Kidney (tissue), 14 donors: ENCODE measurements around the gene ZNF543. TPM values are rescaled to one million over a fixed set of nuclear protein-coding genes. Genes with fewer than 3 reads are reported as not detected.

Experiments used
- DNase-seq, 5 donors: peaks; one replicate each; pipeline ENCODE4 v3.0.0-alpha.2; 2013 to 2020
- FAIRE-seq: peaks from 2 replicates; lab custom pipeline; 2012; peaks lifted over from hg19 to GRCh38; lab: Jason Lieb, UNC
- H3K27ac ChIP-seq, 2 donors: one replicate each; pipeline ENCODE4 v1.7.0; 2013; ENCODE audit warnings: low read depth in 2 of 2, low read length in 2 of 2, inconsistent platforms in 1 of 2
- H3K27me3 ChIP-seq: one replicate; pipeline ENCODE4 v1.7.1; 2013; ENCODE audit warnings: low read length, inconsistent platforms; ENCODE audit not compliant: control insufficient read depth, insufficient read depth
- H3K36me3 ChIP-seq, 3 donors: one replicate each; pipeline versions ENCODE4 v1.7.0 to v1.7.1; 2013; ENCODE audit warnings: low read length in 3 of 3, control low read depth in 1 of 3, inconsistent platforms in 1 of 3; ENCODE audit not compliant: insufficient read depth in 3 of 3, control insufficient read depth in 2 of 3
- H3K4me1 ChIP-seq, 3 donors: one replicate each; pipeline versions ENCODE4 v1.7.0 to v1.7.1; 2013; ENCODE audit warnings: low read length in 3 of 3, inconsistent platforms in 1 of 3, low read depth in 1 of 3; ENCODE audit not compliant: control insufficient read depth in 2 of 3, insufficient read depth in 2 of 3
- H3K4me3 ChIP-seq, 3 donors: one replicate each; pipeline versions ENCODE4 v1.7.0 to v1.8.1; 2013; ENCODE audit warnings: low read length in 3 of 3, control low read depth in 1 of 3, inconsistent platforms in 1 of 3
- H3K9ac ChIP-seq, 3 donors: one replicate each; pipeline versions ENCODE4 v1.7.0 to v1.7.1; 2013; ENCODE audit warnings: low read length in 3 of 3, control low read depth in 1 of 3, inconsistent platforms in 1 of 3
- H3K9me3 ChIP-seq, 3 donors: one replicate each; pipeline versions ENCODE4 v1.7.0 to v1.7.1; 2013; ENCODE audit warnings: low read length in 3 of 3, control low read depth in 1 of 3, inconsistent platforms in 1 of 3; ENCODE audit not compliant: control insufficient read depth in 2 of 3, insufficient read depth in 1 of 3
- CTCF ChIP-seq: IDR thresholded peaks from 3 replicates; pipeline ENCODE4 v1.5.1; 2012; ENCODE audit warnings: mild to moderate bottlenecking, moderate library complexity, borderline replicate concordance; ENCODE audit not compliant: insufficient read depth; ENCODE audit errors: extremely low read depth
- intact Hi-C: fragments of 100-400 bp; cut with DNase I; formaldehyde crosslinking; loops from one replicate; pipeline ENCODE4 v1.11.1; 2022
- polyA plus RNA-seq: library from polyadenylated mRNA; stranded (reverse); fragments of 350-450 nt; fragmentation: Illumina TruSeq; extraction: RNeasy Lipid Tissue Mini Kit (QIAGEN cat#74804); gene quantifications from one replicate; pipeline ENCODE4 v1.2.3, GENCODE V29; 2014; ENCODE audit warnings: low read depth, low replicate concordance; ENCODE audit not compliant: insufficient read depth
- total RNA-seq: library from RNA; stranded (reverse); fragmentation: NEBNext Ultra II Directional; extraction: Animal tissue kit (Norgen Biotek cat#: 25700); gene quantifications from one replicate; pipeline ENCODE4 v1.2.1, GENCODE V29; 2021
- donor health status: control.
- donor health status: control.
- donor health status: control.
- donor health status: control.
- donor health status: control.
- donor health status: DM: yes; HTN: yes; CAD: no.
- donor health status: Normal renal cell carcinoma (clear cell type).

ZNF543 gene
- total and polyA plus RNA-seq, 2 donors from 2014 or later, result 1.3 to 10.2 TPM

GRCh38 chr19:57362997-57363687 lies 42.9 kb downstream of the ZNF543 start, which contains the start of the genes TRAPPC2B and ZNF547:
Gene TRAPPC2B, plus strand, starts transcription at chr19:57363551. Its CDS starts 1,283 bp downstream, at chr19:57364834.
Gene ZNF547, plus strand, starts transcription at chr19:57363551. Its CDS starts 5,005 bp downstream, at chr19:57368556.
- Histone ChIP-seq H3K27ac (peak within 1 kb of the TSS; percentile 83 to 92), H3K27me3 (no peaks in the 10 kb centered on the region), H3K36me3 (peaks cover under 1 to 3% (median 3%) of the 10 kb centered on the region in 3 donors), H3K9ac (peak within 1 kb of the TSS; percentile 66 to 93 (median 82)), H3K9me3 (peaks cover 0 to 6% (median 0%) of the 10 kb centered on the region in 3 donors), H3K4me1 (peaks cover 0 to 6% (median 2%) of the 10 kb centered on the region in 3 donors), H3K4me3 (peak within 1 kb of the TSS; percentile 80 to 96 (median 91))
- peak; percentile 100 for DNase-seq
- no peak for TF ChIP-seq CTCF
- intact Hi-C loops, result no loop called here
- FAIRE-seq, result peak; percentile 99

GRCh38 chr19:57363688-57364181 lies 43.5 kb downstream of the ZNF543 start:
- Histone ChIP-seq H3K9ac (peak overlapping the region; percentile 60 to 93 (median 82)), H3K27ac (peak overlapping the region; percentile 83 to 92), H3K36me3 (peaks cover 2 to 5% (median 2%) of the 10 kb centered on the region in 3 donors), H3K9me3 (peaks cover 0 to 6% (median 0%) of the 10 kb centered on the region in 3 donors), H3K27me3 (no peaks in the 10 kb centered on the region), H3K4me1 (peaks cover 0 to 6% (median 2%) of the 10 kb centered on the region in 3 donors), H3K4me3 (peak overlapping the region; percentile 80 to 92 (median 91))
- FAIRE-seq (no peak), DNase-seq (peak in 2 of 5 donors; percentile 27 to 51)
- intact Hi-C loops, result no loop called here
- no peak for TF ChIP-seq CTCF

GRCh38 chr19:57366776-57367175 lies 46.5 kb downstream of the ZNF543 start:
- Histone ChIP-seq H3K4me3 (no peak overlapping the region), H3K36me3 (peaks cover 0 to 5% (median 4%) of the 10 kb centered on the region in 3 donors), H3K27me3 (no peaks in the 10 kb centered on the region), H3K9me3 (no peaks in the 10 kb centered on the region), H3K4me1 (peaks cover 0 to 6% (median 2%) of the 10 kb centered on the region in 3 donors), H3K27ac (no peak overlapping the region), H3K9ac (no peak overlapping the region)
- FAIRE-seq (no peak), DNase-seq (no peak)
- intact Hi-C loops, result no loop called here
- no peak for TF ChIP-seq CTCF
